ENCODE results near the gene RSF1.

The RSF1 gene

GRCh38 chr11:77704029-77704428 lies 116.5 kb downstream of the RSF1 start:
- no peak for DNase-seq
- intact Hi-C loops (cut with DNase I) = no loop called here

- intact Hi-C loops (cut with DNase I) = no loop called here
- DNase-seq = no peak
Observed at GRCh38 chr11:77699425-77699824, 121.1 kb downstream of the RSF1 start.

GRCh38 chr11:77698896-77699295 lies 121.6 kb downstream of the RSF1 start:
- intact Hi-C loops (cut with DNase I) = no loop called here
- no peak for DNase-seq

- DNase-seq = no peak
- intact Hi-C loops (cut with DNase I) = no loop called here
Observed at GRCh38 chr11:77697865-77698264, 122.7 kb downstream of the RSF1 start.

- DNase-seq = no peak
- intact Hi-C loops (cut with DNase I) = no loop called here
Observed at GRCh38 chr11:77695417-77695816, 125.1 kb downstream of the RSF1 start.

- intact Hi-C loops (cut with DNase I) = no loop called here
- no peak for DNase-seq
Observed at GRCh38 chr11:77690649-77691048, 129.9 kb downstream of the RSF1 start.

GRCh38 chr11:77687088-77687487 lies 133.4 kb downstream of the RSF1 start:
- no peak for DNase-seq
- intact Hi-C loops (cut with DNase I) = no loop called here

- intact Hi-C loops (cut with DNase I) = no loop called here
- no peak for DNase-seq
Observed at GRCh38 chr11:77677138-77677537, 143.4 kb downstream of the RSF1 start.

- no peak for DNase-seq
- intact Hi-C loops (cut with DNase I) = no loop called here
Observed at GRCh38 chr11:77672264-77672663, 148.3 kb downstream of the RSF1 start.

GRCh38 chr11:77669848-77670511 lies 150.5 kb downstream of the RSF1 start:
- no peak for DNase-seq

GRCh38 chr11:77668760-77669159 lies 151.8 kb downstream of the RSF1 start:
- intact Hi-C loops (cut with DNase I) = no loop called here
- no peak for DNase-seq

More at GRCh38 chr11:77669848-77670511, 150.5 kb downstream of the RSF1 start:
- intact Hi-C loops (cut with DNase I) = no loop called here

GRCh38 chr11:77665240-77665965 lies 155.1 kb downstream of the RSF1 start:
- DNase-seq = no peak
- intact Hi-C loops (cut with DNase I) = no loop called here

- intact Hi-C loops (cut with DNase I) = no loop called here
- no peak for DNase-seq
Observed at GRCh38 chr11:77661670-77662069, 158.9 kb downstream of the RSF1 start.

- intact Hi-C loops (cut with DNase I) = no loop called here
- DNase-seq = no peak
Observed at GRCh38 chr11:77660947-77661346, 159.6 kb downstream of the RSF1 start.

GRCh38 chr11:77658213-77659013 lies 162.1 kb downstream of the RSF1 start:
- intact Hi-C loops (cut with DNase I) = no loop called here
- no peak for DNase-seq

GRCh38 chr11:77656362-77656761 lies 164.2 kb downstream of the RSF1 start:
- intact Hi-C loops (cut with DNase I) = no loop called here
- DNase-seq = no peak

GRCh38 chr11:77654770-77655434 lies 165.6 kb downstream of the RSF1 start:
- no peak for DNase-seq
- intact Hi-C loops (cut with DNase I) = no loop called here

- intact Hi-C loops (cut with DNase I) = no loop called here
- no peak for DNase-seq
Observed at GRCh38 chr11:77650123-77650522, 170.4 kb downstream of the RSF1 start.

- intact Hi-C loops (cut with DNase I) = no loop called here
- no peak for DNase-seq
Observed at GRCh38 chr11:77647654-77648305, 172.7 kb downstream of the RSF1 start.

All from head of caudate nucleus (tissue), 42 donors.